Suprapubic skin (tissue), 4 donors: ENCODE data around the gene RAP2B. TPM values are rescaled to one million over a fixed set of nuclear protein-coding genes. Genes with fewer than 3 reads are reported as not detected.

ENCODE experiments used
- DNase-seq, 2 donors: peaks; one replicate each; pipeline ENCODE4 v3.0.0-alpha.2; 2019; ENCODE audit warnings: low spot score in 2 of 2
- H3K27ac ChIP-seq: fragments of 200-600 bp; sonication (generic); one replicate; pipeline ENCODE4 v1.5.1; 2019
- H3K27me3 ChIP-seq: fragments of 200-600 bp; sonication (generic); one replicate; pipeline ENCODE4 v1.5.1; 2019
- H3K36me3 ChIP-seq: fragments of 200-600 bp; sonication (generic); one replicate; pipeline ENCODE4 v1.5.1; 2019
- H3K4me1 ChIP-seq: fragments of 200-600 bp; sonication (generic); one replicate; pipeline ENCODE4 v1.5.1; 2019
- H3K4me3 ChIP-seq: fragments of 200-600 bp; sonication (generic); one replicate; pipeline ENCODE4 v1.5.1; 2019; ENCODE audit warnings: mild to moderate bottlenecking
- H3K9me3 ChIP-seq: fragments of 200-600 bp; sonication (generic); one replicate; pipeline ENCODE4 v1.5.1; 2019
- EP300 ChIP-seq: sonication (generic); formaldehyde crosslinking; IDR thresholded peaks from one replicate; pipeline ENCODE4 v1.6.1; 2017; ENCODE audit warnings: antibody characterized with exemption
- POLR2A ChIP-seq, 2 donors: fragments of 450-650 bp; IDR thresholded peaks; one replicate each; pipeline ENCODE4 v1.6.1; 2017; ENCODE audit warnings: antibody characterized with exemption in 2 of 2, mild to moderate bottlenecking in 2 of 2, moderate library complexity in 2 of 2
- POLR2AphosphoS5 ChIP-seq, 3 donors: sonication (generic); formaldehyde crosslinking; IDR thresholded peaks; one replicate each; pipeline ENCODE4 v1.6.1; 2017; ENCODE audit warnings: antibody characterized with exemption in 3 of 3
- WGBS: methylation state at CpG from one replicate; pipeline ENCODE4 v1.1.5; 2018; 5-methylcytosine and 5-hydroxymethylcytosine counted together
- total RNA-seq, 4 donors: library from RNA; depleted of rRNA; stranded (reverse); fragments of >200 nt; gene quantifications; one replicate each; pipeline ENCODE4 v1.1.0, GENCODE V29; 2016
- TF ChIP-seq, protein P1 (sequence below), 2 donors: fragments of 200-600 bp in 1 of 2; fragments of 450-650 bp in 1 of 2; sonication (generic) in 1 of 2; IDR thresholded peaks; one replicate each; pipeline ENCODE4 v1.5.1; 2016 to 2019; ENCODE audit warnings: antibody characterized with exemption in 2 of 2, mild to moderate bottlenecking in 1 of 2, moderate library complexity in 1 of 2

RAP2B gene
- total RNA-seq, 4 donors from 2014 or later = 13.8 to 27.4 (median 21.0) TPM

- peak; percentile 96 to 97 for DNase-seq
- 1% methylated on average over 14 of the region's 27 CpGs for WGBS
- Histone ChIP-seq H3K4me3 (peak overlapping the region; percentile 83), H3K4me1 (peaks cover 36% of the 10 kb centered on the region), H3K27me3 (no peaks in the 10 kb centered on the region), H3K9me3 (no peaks in the 10 kb centered on the region), H3K36me3 (no peaks in the 10 kb centered on the region), H3K27ac (peak overlapping the region; percentile 96)
- TF ChIP-seq POLR2A (IDR thresholded peaks at IDR 0.05) (no peak), EP300 (no peak), POLR2AphosphoS5 (IDR thresholded peaks at IDR 0.05) (no peak)
- TF ChIP-seq, protein P1, sequence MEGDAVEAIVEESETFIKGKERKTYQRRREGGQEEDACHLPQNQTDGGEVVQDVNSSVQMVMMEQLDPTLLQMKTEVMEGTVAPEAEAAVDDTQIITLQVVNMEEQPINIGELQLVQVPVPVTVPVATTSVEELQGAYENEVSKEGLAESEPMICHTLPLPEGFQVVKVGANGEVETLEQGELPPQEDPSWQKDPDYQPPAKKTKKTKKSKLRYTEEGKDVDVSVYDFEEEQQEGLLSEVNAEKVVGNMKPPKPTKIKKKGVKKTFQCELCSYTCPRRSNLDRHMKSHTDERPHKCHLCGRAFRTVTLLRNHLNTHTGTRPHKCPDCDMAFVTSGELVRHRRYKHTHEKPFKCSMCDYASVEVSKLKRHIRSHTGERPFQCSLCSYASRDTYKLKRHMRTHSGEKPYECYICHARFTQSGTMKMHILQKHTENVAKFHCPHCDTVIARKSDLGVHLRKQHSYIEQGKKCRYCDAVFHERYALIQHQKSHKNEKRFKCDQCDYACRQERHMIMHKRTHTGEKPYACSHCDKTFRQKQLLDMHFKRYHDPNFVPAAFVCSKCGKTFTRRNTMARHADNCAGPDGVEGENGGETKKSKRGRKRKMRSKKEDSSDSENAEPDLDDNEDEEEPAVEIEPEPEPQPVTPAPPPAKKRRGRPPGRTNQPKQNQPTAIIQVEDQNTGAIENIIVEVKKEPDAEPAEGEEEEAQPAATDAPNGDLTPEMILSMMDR (IDR thresholded peaks at IDR 0.05) = no peak
Measured at GRCh38 chr3:153161138-153161713, 800 bp upstream of the RAP2B start.

DNA sequence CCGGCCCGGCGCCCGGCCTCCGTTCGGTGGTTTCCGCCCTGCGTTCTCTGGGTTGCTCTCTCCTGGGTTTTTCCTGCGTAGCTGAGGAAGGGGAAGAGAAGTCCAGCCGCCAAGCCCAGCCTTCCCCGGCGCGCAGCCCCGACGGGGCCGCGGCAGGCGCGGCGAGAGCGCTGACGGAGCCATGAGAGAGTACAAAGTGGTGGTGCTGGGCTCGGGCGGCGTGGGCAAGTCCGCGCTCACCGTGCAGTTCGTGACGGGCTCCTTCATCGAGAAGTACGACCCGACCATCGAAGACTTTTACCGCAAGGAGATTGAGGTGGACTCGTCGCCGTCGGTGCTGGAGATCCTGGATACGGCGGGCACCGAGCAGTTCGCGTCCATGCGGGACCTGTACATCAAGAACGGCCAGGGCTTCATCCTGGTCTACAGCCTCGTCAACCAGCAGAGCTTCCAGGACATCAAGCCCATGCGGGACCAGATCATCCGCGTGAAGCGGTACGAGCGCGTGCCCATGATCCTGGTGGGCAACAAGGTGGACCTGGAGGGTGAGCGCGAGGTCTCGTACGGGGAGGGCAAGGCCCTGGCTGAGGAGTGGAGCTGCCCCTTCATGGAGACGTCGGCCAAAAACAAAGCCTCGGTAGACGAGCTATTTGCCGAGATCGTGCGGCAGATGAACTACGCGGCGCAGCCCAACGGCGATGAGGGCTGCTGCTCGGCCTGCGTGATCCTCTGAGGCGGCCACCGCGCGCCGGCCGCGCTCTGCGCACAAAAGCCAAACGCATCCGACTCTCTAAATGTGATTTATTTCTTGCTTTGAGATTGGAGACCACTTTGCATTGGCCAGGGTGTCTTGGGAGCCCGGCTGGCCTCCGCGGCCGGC lies 727 bp downstream of the RAP2B start:
- peak; percentile 78 to 80 for DNase-seq
- H3K4me3 ChIP-seq = peak overlapping the region; percentile 83
- peaks cover 51% of the 10 kb centered on the region for H3K4me1 ChIP-seq
- no peaks in the 10 kb centered on the region for H3K27me3 ChIP-seq
- 1% methylated on average over 27 of the region's 86 CpGs for WGBS
- TF ChIP-seq, protein P1 (IDR thresholded peaks at IDR 0.05) = no peak
- no peak for TF ChIP-seq POLR2AphosphoS5 (IDR thresholded peaks at IDR 0.05)
- no peak for TF ChIP-seq EP300
- no peak for TF ChIP-seq POLR2A (IDR thresholded peaks at IDR 0.05)
- H3K36me3 ChIP-seq = no peaks in the 10 kb centered on the region
- H3K9me3 ChIP-seq = no peaks in the 10 kb centered on the region
- peak overlapping the region; percentile 96 for H3K27ac ChIP-seq

DNA sequence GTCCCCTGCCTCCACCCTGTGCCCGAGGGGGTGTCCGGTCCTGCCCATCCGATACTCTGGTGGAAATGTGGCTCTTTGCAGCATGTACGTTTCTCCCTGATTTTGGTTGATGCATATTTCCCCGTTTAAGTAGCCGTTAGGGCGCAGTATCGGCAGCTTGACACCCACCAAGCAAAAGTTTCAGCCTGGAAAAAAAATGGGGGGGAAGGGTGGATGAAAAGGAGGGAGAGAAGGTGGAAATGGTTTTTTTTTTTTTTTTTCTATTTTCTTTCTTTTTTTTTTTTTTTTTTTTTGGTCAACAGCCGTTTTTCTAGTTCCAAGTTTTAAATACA lies 1.3 kb downstream of the RAP2B start:
- TF ChIP-seq EP300 (no peak), POLR2AphosphoS5 (IDR thresholded peaks at IDR 0.05) (no peak), POLR2A (IDR thresholded peaks at IDR 0.05) (no peak)
- TF ChIP-seq, protein P1 (IDR thresholded peaks at IDR 0.05) = no peak
- Histone ChIP-seq H3K36me3 (no peaks in the 10 kb centered on the region), H3K9me3 (no peaks in the 10 kb centered on the region), H3K4me3 (peak overlapping the region; percentile 83), H3K27me3 (no peaks in the 10 kb centered on the region), H3K27ac (peak overlapping the region; percentile 96), H3K4me1 (peaks cover 53% of the 10 kb centered on the region)
- 0% methylated on average over 9 of the region's 9 CpGs for WGBS
- no peak for DNase-seq

DNA sequence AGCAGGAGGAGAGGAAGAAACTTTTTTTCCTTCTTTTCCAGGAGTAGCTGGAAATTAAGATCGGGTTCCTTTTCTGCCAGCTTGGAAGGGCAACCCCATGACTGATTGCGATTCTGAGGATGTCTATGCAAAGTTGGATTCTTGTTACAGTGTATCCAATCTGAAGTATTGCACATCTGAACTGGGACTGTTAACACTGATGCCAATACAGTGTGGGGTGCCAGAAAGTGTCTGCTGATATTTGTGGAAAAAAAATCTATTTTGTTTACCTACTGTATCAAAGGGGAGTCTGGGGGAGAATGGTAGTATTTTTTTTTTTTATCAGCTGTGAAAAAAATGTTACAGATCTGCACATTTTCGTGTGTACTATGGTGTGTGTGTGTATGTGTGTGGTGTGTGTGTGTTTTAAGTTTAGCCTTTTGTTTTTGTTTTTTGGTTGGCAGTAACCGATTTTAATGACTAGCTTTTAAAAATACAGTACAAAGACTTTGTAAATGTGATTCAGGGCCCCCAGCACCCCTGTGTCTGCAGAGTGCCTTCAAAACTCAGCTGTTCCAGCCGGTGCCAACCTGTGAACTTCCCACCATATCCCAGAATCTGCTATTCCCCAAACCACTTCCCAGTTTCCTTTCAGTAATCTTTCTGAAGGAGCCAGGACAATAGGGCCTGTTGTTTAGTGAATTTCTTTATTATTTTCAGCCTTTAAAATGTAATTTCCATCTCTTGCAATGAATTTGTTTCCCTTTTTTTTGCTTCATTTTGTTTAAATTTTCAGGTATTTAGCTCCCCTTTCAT lies 1.9 kb downstream of the RAP2B start:
- DNase-seq = no peak

More for the DNA sequence above, 1.9 kb downstream of the RAP2B start:
- no peak for TF ChIP-seq EP300
- TF ChIP-seq, protein P1 (IDR thresholded peaks at IDR 0.05) = no peak
- no peak for TF ChIP-seq POLR2AphosphoS5 (IDR thresholded peaks at IDR 0.05)
- TF ChIP-seq POLR2A (IDR thresholded peaks at IDR 0.05) = no peak
- Histone ChIP-seq H3K27ac (no peak overlapping the region), H3K4me1 (peaks cover 58% of the 10 kb centered on the region), H3K36me3 (no peaks in the 10 kb centered on the region), H3K9me3 (no peaks in the 10 kb centered on the region), H3K4me3 (peak overlapping the region; percentile 83), H3K27me3 (no peaks in the 10 kb centered on the region)
- under 1% methylated on average over 5 of the region's 5 CpGs for WGBS
